Neural cell (in vitro differentiated cells): ENCODE measurements around the gene FGF2. TPM values are rescaled to one million over a fixed set of nuclear protein-coding genes. Genes with fewer than 3 reads are reported as not detected.
A peak's percentile ranks its signal among the peaks of the same experiment; 100 is the strongest.

ENCODE experiments used
- H2AFZ ChIP-seq: fragments of 200-600, 300-800 bp; sonication (generic), shearing (Covaris generic); 2 replicates; pipeline ENCODE4 v1.6.0; 2014; ENCODE audit warnings: low read depth, mild to moderate bottlenecking, antibody characterized with exemption, low read length, moderate library complexity
- H3F3A ChIP-seq: fragments of 200-600 bp; shearing (Covaris generic); 2 replicates; pipeline ENCODE4 v1.6.1; 2016; ENCODE audit warnings: mild to moderate bottlenecking, moderate library complexity, mixed read lengths, antibody characterized with exemption, low read length; ENCODE audit not compliant: insufficient read depth, poor library complexity, severe bottlenecking
- H3K27ac ChIP-seq: fragments of 200-600, 300-800 bp; sonication (generic), shearing (Covaris generic); 2 replicates; pipeline ENCODE4 v1.5.1; 2014; ENCODE audit warnings: mild to moderate bottlenecking, low read length, moderate library complexity
- H3K27me3 ChIP-seq: fragments of 300-800, 200-600 bp; sonication (generic), shearing (Covaris generic); 2 replicates; pipeline ENCODE4 v1.6.0; 2014; ENCODE audit warnings: mild to moderate bottlenecking, low read depth, low read length, moderate library complexity; ENCODE audit not compliant: insufficient read depth
- H3K36me3 ChIP-seq: fragments of 300-800, 200-600 bp; sonication (generic), shearing (Covaris generic); 2 replicates; pipeline ENCODE4 v1.5.1; 2014; ENCODE audit warnings: mild to moderate bottlenecking, antibody characterized with exemption, low read length, moderate library complexity; ENCODE audit not compliant: insufficient read depth
- H3K4me2 ChIP-seq: fragments of 300-800, 200-600 bp; sonication (generic), shearing (Covaris generic); 2 replicates; pipeline ENCODE4 v1.6.0; 2014; ENCODE audit warnings: mild to moderate bottlenecking, low read length
- H3K4me3 ChIP-seq: fragments of 300-800, 200-600 bp; sonication (generic), shearing (Covaris generic); 2 replicates; pipeline ENCODE4 v1.5.1; 2014; ENCODE audit warnings: mild to moderate bottlenecking, low read length, moderate library complexity
- H3K79me2 ChIP-seq: fragments of 200-600 bp; shearing (Covaris generic); replicated peaks from 2 replicates; pipeline ENCODE4 v1.6.0; 2014; ENCODE audit warnings: mild to moderate bottlenecking, low read length, moderate library complexity; ENCODE audit not compliant: insufficient read depth
- H3K9ac ChIP-seq: fragments of 300-800, 200-600 bp; sonication (generic), shearing (Covaris generic); 2 replicates; pipeline ENCODE4 v1.6.1; 2016; ENCODE audit warnings: mild to moderate bottlenecking, low read length, mixed read lengths
- H3K9me2 ChIP-seq: fragments of 200-600 bp; shearing (Covaris generic); 2 replicates; pipeline ENCODE4 v1.6.1; 2016; ENCODE audit warnings: mild to moderate bottlenecking, low read length, mixed read lengths; ENCODE audit not compliant: insufficient read depth
- H3K9me3 ChIP-seq: fragments of 200-600, 300-800 bp; sonication (generic), shearing (Covaris generic); 2 replicates; pipeline ENCODE4 v1.6.1; 2016; ENCODE audit warnings: mild to moderate bottlenecking, mixed run types, low read length, moderate library complexity, mixed read lengths
- H4K20me1 ChIP-seq: fragments of 200-600 bp; shearing (Covaris generic); 2 replicates; pipeline ENCODE4 v1.6.1; 2016; ENCODE audit warnings: mild to moderate bottlenecking, mixed run types; ENCODE audit not compliant: insufficient read depth
- CTCF ChIP-seq: fragments of 450-650 bp; IDR thresholded peaks from 2 replicates; pipeline ENCODE4 v1.5.1; 2014; ENCODE audit warnings: antibody characterized with exemption, mild to moderate bottlenecking, moderate library complexity; ENCODE audit not compliant: poor library complexity, severe bottlenecking
- EP300 ChIP-seq: fragments of 450-650 bp; conservative IDR thresholded peaks from 2 replicates; pipeline ENCODE4 v1.6.1; 2014; ENCODE audit warnings: antibody characterized with exemption, mild to moderate bottlenecking, moderate library complexity; ENCODE audit not compliant: poor library complexity, severe bottlenecking
- EZH2 ChIP-seq: fragments of 200-600, 300-800 bp; shearing (Covaris generic), sonication (generic); IDR thresholded peaks from 2 replicates; pipeline ENCODE4 v1.6.1; 2014; ENCODE audit warnings: antibody characterized with exemption, low read length, borderline replicate concordance, mild to moderate bottlenecking; ENCODE audit not compliant: insufficient read depth, poor library complexity, severe bottlenecking
- MXI1 ChIP-seq: fragments of 450-650 bp; conservative IDR thresholded peaks from 2 replicates; pipeline ENCODE4 v1.6.1; 2014; ENCODE audit warnings: antibody characterized with exemption, mild to moderate bottlenecking; ENCODE audit not compliant: poor library complexity, severe bottlenecking
- POLR2AphosphoS5 ChIP-seq: IDR thresholded peaks from 2 replicates; pipeline ENCODE4 v1.6.1; 2012
- RAD21 ChIP-seq: fragments of 450-650 bp; conservative IDR thresholded peaks from 2 replicates; pipeline ENCODE4 v1.6.1; 2014; ENCODE audit warnings: antibody characterized with exemption, mild to moderate bottlenecking, moderate library complexity
- REST ChIP-seq: IDR thresholded peaks from 2 replicates; pipeline ENCODE4 v1.6.1; 2012; ENCODE audit warnings: borderline replicate concordance
- SMC3 ChIP-seq: fragments of 450-650 bp; conservative IDR thresholded peaks from 2 replicates; pipeline ENCODE4 v1.6.1; 2014; ENCODE audit warnings: antibody characterized with exemption, mild to moderate bottlenecking, moderate library complexity; ENCODE audit not compliant: poor library complexity
- TAF1 ChIP-seq: IDR thresholded peaks from 2 replicates; pipeline ENCODE4 v1.6.1; 2012; ENCODE audit warnings: low read depth
- polyA plus RNA-seq: library from polyadenylated mRNA; depleted of rRNA; stranded (reverse); fragments of >200 nt; gene quantifications from 2 replicates; pipeline ENCODE4 v1.2.3, GENCODE V29; 2014

The FGF2 gene
- polyA plus RNA-seq, 1 donor from 2014 or later, result 5.8 TPM

GRCh38 chr4:122824616-122825015, 2.0 kb upstream of the FGF2 start:
- no peaks in the 10 kb centered on the region for H3K9me3 ChIP-seq
- H3F3A ChIP-seq, result no peaks in the 10 kb centered on the region
- H3K9me2 ChIP-seq, result no peaks in the 10 kb centered on the region
- no peak overlapping the region for H3K27ac ChIP-seq
- H3K79me2 ChIP-seq, result peaks cover 13% of the 10 kb centered on the region
- H4K20me1 ChIP-seq, result no peaks in the 10 kb centered on the region
- no peaks in the 10 kb centered on the region for H3K27me3 ChIP-seq
- H3K4me2 ChIP-seq, result no peak overlapping the region
- no peaks in the 10 kb centered on the region for H3K36me3 ChIP-seq
- H2AFZ ChIP-seq, result no peak overlapping the region
- no peak overlapping the region for H3K9ac ChIP-seq
- H3K4me3 ChIP-seq, result no peak overlapping the region
- TF ChIP-seq POLR2AphosphoS5, result no peak
- TF ChIP-seq MXI1, result no peak
- TF ChIP-seq TAF1, result no peak
- no peak for TF ChIP-seq RAD21
- no peak for TF ChIP-seq EZH2
- no peak for TF ChIP-seq CTCF
- no peak for TF ChIP-seq REST
- no peak for TF ChIP-seq EP300
- no peak for TF ChIP-seq SMC3

- no peak overlapping the region for H3K4me2 ChIP-seq
- H2AFZ ChIP-seq, result no peak overlapping the region
- H3K9me2 ChIP-seq, result no peaks in the 10 kb centered on the region
- TF ChIP-seq MXI1, result no peak
- TF ChIP-seq EP300, result no peak
- TF ChIP-seq POLR2AphosphoS5, result no peak
- TF ChIP-seq EZH2, result no peak
- TF ChIP-seq TAF1, result no peak
- H3K79me2 ChIP-seq, result peaks cover 27% of the 10 kb centered on the region
- H4K20me1 ChIP-seq, result no peaks in the 10 kb centered on the region
- H3K36me3 ChIP-seq, result no peaks in the 10 kb centered on the region
- H3K4me3 ChIP-seq, result peak overlapping the region; percentile 89
- H3K9me3 ChIP-seq, result no peaks in the 10 kb centered on the region
- no peaks in the 10 kb centered on the region for H3K27me3 ChIP-seq
- no peaks in the 10 kb centered on the region for H3F3A ChIP-seq
- no peak overlapping the region for H3K27ac ChIP-seq
- no peak overlapping the region for H3K9ac ChIP-seq
Observed at GRCh38 chr4:122826079-122826527, 528 bp upstream of the FGF2 start.
